GM19324 (cell line): ENCODE results near the gene DLG1.

ENCODE experiments used
- ATAC-seq: cut with Tn5 transposase; IDR thresholded peaks from one replicate; pipeline ENCODE4 v1.9.1; 2021; ENCODE audit warnings: mild to moderate bottlenecking, moderate library complexity; ENCODE audit not compliant: unreplicated experiment, low FRiP score

The DLG1 gene

DNA sequence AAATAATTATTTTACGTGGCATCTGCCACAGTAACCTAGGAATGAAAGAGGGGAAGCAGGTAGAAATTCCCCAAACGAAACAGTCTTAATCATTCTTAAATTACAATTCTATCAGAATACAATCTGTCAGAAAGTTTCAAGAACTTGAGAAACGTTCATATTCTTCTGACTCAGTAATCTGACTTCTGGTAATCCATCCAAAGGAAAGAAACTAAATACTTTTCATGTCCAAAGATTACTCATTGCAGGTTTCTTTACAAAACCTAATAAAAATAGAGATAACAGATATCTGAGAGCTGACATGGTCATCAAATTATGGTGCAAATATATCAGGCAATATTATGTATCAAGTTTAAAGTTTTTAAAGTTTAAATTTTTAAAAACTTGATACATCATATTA, 109.4 kb downstream of the DLG1 start:
- ATAC-seq, result no peak

- no peak for ATAC-seq
Observed at GRCh38 chr3:197186887-197187588, 111.4 kb downstream of the DLG1 start.

GRCh38 chr3:197183582-197183981, 114.8 kb downstream of the DLG1 start:
- ATAC-seq, result no peak

GRCh38 chr3:197181741-197182140, 116.7 kb downstream of the DLG1 start:
- no peak for ATAC-seq

DNA sequence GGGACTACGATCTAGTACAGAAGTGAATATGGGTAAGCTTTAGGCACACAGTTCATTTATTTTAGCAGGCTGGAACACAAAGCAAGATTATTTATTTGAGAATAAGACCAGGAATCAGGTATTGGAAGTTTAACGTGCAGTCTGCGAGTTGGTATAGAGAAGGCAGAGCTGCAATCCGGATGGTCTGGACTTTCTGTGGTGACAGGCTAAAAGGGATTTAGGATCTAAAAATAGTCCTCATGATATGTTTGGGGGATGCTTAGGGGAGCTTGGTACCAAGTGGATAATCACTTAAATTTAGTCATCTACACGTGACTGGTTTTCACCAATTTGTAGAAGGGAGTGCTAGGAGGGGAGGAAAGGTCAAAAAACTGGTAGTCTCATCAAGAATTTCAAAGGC, 119.4 kb downstream of the DLG1 start:
- ATAC-seq, result no peak

- no peak for ATAC-seq
Observed at GRCh38 chr3:197175503-197175902, 122.9 kb downstream of the DLG1 start.

DNA sequence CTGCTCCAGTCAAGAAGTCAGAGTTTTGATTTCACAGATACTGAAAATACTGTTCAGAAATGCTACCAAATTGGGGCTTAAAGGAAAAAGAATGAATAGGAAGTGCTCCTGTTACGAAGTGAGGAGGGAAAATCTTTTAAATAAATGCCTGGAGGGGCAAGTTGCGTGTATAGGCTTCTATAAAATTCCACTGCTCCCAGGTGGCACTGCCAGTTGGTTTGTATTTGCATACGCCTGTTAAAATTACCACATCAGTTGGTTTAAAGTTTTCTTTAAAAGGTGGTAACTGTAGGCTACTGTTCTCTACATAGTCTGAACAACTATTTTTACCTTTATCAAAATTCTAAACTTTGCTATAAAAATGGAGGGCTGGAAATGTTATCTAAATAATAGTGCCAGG, 123.5 kb downstream of the DLG1 start:
- no peak for ATAC-seq

DNA sequence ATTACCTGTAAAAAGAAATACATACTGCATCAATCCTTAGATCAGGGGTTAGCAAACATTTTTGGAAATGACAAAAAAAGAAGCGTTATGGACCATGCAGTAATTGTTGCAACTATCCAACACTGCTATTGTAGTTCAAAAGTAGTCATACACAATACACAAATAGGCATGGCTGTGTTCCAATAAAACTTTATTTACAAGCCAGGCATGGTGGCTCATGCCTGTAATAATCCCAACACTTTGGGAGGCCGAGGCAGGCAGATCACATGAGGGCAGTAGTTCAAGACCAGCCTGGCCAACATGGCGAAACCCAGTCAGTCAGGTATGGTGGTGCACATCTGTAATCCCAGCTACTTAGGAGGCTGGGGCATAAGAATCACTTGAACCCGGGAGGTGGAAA, 124.8 kb downstream of the DLG1 start:
- no peak for ATAC-seq

- ATAC-seq, result no peak
Observed at GRCh38 chr3:197171481-197172067, 126.8 kb downstream of the DLG1 start.

DNA sequence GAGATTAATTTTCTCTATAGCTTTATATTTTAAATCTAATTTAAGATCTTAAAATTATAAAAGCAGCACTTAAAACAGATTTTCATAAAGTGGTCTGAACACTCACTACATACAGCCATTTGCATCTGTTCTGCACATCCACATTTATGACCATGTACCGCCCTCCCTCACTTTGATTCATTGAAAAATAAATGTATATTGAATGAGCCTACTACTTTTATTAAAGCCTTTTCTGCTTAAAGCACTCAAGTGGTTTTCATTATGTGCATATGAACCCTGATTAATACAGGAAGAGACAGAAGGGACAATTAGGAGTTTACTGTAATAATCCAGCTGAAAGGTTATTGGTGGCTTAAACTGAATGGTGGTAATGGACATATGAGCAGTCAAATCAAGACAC, 129.4 kb downstream of the DLG1 start:
- ATAC-seq, result no peak

GRCh38 chr3:197168606-197169005, 129.8 kb downstream of the DLG1 start:
- ATAC-seq, result no peak

- ATAC-seq, result no peak
Observed at GRCh38 chr3:197168063-197168462, 130.3 kb downstream of the DLG1 start.

DNA sequence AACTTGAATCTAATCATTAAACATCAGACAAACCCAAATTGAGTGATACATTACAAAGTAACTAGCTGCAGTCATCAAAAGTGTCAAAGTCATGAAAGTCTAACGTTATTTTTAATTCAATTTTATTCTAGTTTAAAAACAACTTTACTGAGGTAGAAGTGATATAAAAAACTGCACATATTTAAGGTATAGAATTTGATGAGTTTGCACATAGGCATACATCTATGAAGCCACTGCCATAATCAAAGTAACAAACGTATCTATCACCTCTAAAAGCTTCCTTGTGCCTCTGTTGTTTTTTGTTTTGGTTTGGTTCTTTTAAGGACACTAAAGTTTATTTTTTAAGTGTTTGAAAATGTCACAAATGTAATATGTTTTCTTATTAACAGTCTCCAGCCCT, 130.9 kb downstream of the DLG1 start:
- no peak for ATAC-seq

- ATAC-seq, result no peak
Observed at GRCh38 chr3:197165890-197166289, 132.5 kb downstream of the DLG1 start.

- ATAC-seq, result no peak
Observed at GRCh38 chr3:197155046-197155445, 143.4 kb downstream of the DLG1 start.

DNA sequence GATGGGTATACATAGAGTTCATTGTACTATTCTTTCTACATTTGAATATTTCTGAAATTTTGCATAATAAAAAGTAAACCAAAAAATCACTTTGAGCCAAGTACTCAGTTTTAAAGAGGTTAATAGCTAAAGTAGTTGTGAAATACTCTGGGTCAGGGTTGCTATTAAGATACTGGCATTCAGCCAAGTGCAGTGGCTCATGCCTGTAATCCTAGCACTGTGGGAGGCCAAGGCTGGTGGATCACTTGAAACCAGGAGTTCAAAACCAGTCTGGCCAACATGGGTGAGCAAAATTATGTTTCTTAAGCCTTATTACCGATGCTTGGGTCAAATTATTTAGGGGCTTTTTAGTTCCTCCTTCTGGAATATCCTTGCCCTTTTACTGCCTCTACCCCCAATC, 146.8 kb downstream of the DLG1 start:
- no peak for ATAC-seq

DNA sequence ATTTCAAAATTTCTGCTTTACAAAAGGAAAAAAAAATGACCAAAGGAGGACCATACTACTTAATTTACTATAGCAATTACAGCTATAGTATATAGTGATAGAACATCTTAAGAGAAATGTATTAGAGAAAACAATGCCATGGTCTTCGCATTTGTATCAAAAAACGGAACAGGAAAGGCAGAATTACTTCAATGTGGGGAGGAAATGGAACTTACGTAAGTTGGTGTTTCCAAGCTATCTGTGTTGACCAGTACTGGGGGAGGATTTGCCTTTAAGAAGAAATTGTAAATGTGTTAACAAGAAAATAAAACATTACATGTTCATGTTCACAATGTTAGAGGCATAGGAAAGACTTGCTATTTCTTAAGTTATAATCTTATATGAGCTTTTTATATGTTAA, 148.9 kb downstream of the DLG1 start:
- ATAC-seq, result no peak

DNA sequence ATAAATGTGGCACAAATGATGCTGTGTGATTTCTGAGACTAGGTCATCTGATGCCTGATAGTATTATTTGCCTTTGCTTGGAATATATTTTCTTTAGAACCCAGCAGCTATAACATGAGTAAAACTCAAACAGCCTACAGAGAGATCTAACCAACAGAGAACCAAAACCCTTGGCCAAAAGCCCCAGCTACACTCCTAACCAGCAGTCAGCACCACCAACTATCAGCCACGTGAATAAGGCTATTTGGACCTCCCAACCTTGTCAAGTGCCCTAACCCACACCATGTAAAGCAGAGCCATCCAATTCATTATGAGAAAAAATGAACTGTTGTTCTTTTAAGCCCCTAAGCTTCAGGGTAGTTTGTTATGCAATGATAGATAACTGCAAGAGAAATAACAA, 154.2 kb downstream of the DLG1 start:
- ATAC-seq, result no peak

DNA sequence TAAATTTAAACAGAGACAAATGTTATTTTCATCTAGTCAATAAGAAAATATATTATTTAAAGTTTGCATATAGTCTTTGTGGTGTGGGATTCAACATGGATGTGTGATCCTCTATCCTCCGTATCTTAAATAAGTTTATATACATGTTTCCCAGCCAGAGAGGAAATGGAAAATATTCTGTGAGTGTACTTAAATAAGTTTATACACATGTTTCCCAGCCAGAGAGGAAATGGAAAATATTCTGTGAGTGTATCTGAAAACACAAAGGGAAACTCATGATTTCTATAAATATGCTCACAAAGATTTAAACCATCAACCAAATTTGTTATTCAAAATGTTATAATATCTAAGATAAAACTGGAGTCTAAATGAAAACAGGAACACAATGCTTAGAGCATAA, 158.8 kb downstream of the DLG1 start:
- no peak for ATAC-seq

- ATAC-seq, result no peak
Observed at GRCh38 chr3:197137751-197138150, 160.7 kb downstream of the DLG1 start.

- ATAC-seq, result no peak
Observed at GRCh38 chr3:197136744-197137143, 161.7 kb downstream of the DLG1 start.

DNA sequence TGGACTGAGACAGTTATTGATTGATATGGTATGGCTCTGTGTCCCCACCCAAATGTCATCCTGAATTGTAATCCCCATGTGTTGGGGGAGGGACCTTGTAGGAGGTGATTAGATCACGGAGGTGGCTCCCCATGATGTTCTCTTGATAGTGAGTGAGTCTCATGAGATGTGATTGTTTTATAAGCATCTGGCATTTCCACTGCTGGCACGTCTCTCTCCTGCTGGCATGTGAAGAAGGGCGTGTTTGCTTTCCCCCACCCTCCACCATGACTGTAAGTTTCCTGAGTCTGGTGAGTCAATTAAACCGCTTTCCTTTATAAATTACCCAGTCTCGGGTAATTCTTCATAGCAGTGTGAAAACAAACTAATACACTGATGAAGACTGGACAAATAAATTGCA, 163.2 kb downstream of the DLG1 start:
- ATAC-seq, result no peak
